H1 (cell line): Measurements from ENCODE around the gene FKBP1B. TPM values are rescaled to one million over a fixed set of nuclear protein-coding genes. Genes with fewer than 3 reads are reported as not detected.

Experiments
- ASH2L ChIP-seq: fragments of 200-600, 300-600 bp; sonication (generic); IDR thresholded peaks from one replicate; pipeline ENCODE4 v1.7.1; 2017; ENCODE audit warnings: low read length
- HDAC2 ChIP-seq, 2 experiments: fragments of 300-600 bp in 1 of 2; sonication (generic) in 1 of 2; IDR thresholded peaks; 2 replicates each; pipeline ENCODE4 v1.6.1; 2011 to 2012; ENCODE audit warnings: low read depth in 2 of 2, low read length in 2 of 2, mild to moderate bottlenecking in 2 of 2, moderate library complexity in 2 of 2, borderline replicate concordance in 1 of 2, inconsistent platforms in 1 of 2
- NANOG ChIP-seq: IDR thresholded peaks from 2 replicates; pipeline ENCODE4 v1.6.1; 2011; ENCODE audit warnings: low read length, low read depth, mild to moderate bottlenecking, inconsistent platforms; ENCODE audit not compliant: insufficient read depth, poor library complexity, severe bottlenecking
- RBBP5 ChIP-seq: IDR thresholded peaks from 2 replicates; pipeline ENCODE4 v1.7.1; 2012; ENCODE audit warnings: low read depth, mild to moderate bottlenecking, inconsistent platforms, low read length, moderate library complexity, borderline replicate concordance
- TAF7 ChIP-seq: optimal IDR thresholded peaks from 2 replicates; pipeline ENCODE3; 2011; ENCODE audit warnings: low read depth, mild to moderate bottlenecking, inconsistent platforms, low read length, moderate library complexity, borderline replicate concordance
- polyA plus RNA-seq, 7 experiments: library from polyadenylated mRNA; depleted of rRNA in 3 of 7; stranded (reverse) in 5 of 7; unstranded in 2 of 7; fragments of >200 nt in 5 of 7; fragments of 200-250 nt in 2 of 7; gene quantifications; 1 replicate in 5 of 7; 2 replicates in 1 of 7; 4 replicates in 1 of 7; pipeline versions ENCODE4 v1.2.1 to v1.2.3, GENCODE V29; 2011 to 2013; ENCODE audit warnings: missing spikeins in 2 of 7, mixed read lengths in 2 of 7
- total RNA-seq: library from RNA; stranded (reverse); fragmentation: NEBNext Ultra II Directional; extraction: Animal tissue kit (Norgen Biotek cat#: 25700); gene quantifications from 2 replicates; pipeline ENCODE4 v1.2.1, GENCODE V29; 2021

FKBP1B gene
- total and polyA plus RNA-seq, 2 of the 8 experiments (the other 6 are each of a cell fraction or from before 2014, with no cell fraction given), result 50.8 to 151 TPM

- TF ChIP-seq RBBP5 (peak; percentile 55; the same call in 1 of the 2 replicates), TAF7 (peak; percentile 77), HDAC2 (IDR thresholded peaks at IDR 0.05; ENCODE audit: borderline replicate concordance in 1 of 2, low read depth in 2 of 2, low read length in 2 of 2) (no peak), ASH2L (peak; percentile 90), NANOG (no peak)
Observed at GRCh38 chr2:24049485-24050021, at the start of gene FKBP1B (continued).
